Gastrocnemius medialis (tissue), 4 donors: Measurements from ENCODE around the gene FRAS1.

ENCODE experiments used
- CTCF ChIP-seq, 5 experiments: fragments of 450-650 bp in 3 of 5; fragments of 200-600 bp in 2 of 5; sonication (generic) in 2 of 5; IDR thresholded peaks in 4 of 5; conservative IDR thresholded peaks in 1 of 5; 1 replicate in 4 of 5; 2 replicates in 1 of 5; pipeline ENCODE4 v1.5.1; 2016 to 2019; ENCODE audit warnings: antibody characterized with exemption in 5 of 5, mild to moderate bottlenecking in 3 of 5, moderate library complexity in 3 of 5
- POLR2A ChIP-seq, 2 donors: fragments of 450-650 bp; IDR thresholded peaks; one replicate each; pipeline ENCODE4 v1.6.1; 2017; ENCODE audit warnings: antibody characterized with exemption in 2 of 2, mild to moderate bottlenecking in 2 of 2, moderate library complexity in 2 of 2

GRCh38 chr4:78581618-78582017 lies 524.5 kb downstream of the FRAS1 start:
- TF ChIP-seq CTCF (IDR thresholded peaks at IDR 0.05 in 4 of 5, conservative IDR thresholded peaks at IDR 0.05 in 1 of 5), result no peak
- no peak for TF ChIP-seq POLR2A (IDR thresholded peaks at IDR 0.05)
